Measurements from ENCODE around the gene EIF2D.
A peak's percentile ranks its signal among the peaks of the same experiment; 100 is the strongest.

EIF2D gene

DNA sequence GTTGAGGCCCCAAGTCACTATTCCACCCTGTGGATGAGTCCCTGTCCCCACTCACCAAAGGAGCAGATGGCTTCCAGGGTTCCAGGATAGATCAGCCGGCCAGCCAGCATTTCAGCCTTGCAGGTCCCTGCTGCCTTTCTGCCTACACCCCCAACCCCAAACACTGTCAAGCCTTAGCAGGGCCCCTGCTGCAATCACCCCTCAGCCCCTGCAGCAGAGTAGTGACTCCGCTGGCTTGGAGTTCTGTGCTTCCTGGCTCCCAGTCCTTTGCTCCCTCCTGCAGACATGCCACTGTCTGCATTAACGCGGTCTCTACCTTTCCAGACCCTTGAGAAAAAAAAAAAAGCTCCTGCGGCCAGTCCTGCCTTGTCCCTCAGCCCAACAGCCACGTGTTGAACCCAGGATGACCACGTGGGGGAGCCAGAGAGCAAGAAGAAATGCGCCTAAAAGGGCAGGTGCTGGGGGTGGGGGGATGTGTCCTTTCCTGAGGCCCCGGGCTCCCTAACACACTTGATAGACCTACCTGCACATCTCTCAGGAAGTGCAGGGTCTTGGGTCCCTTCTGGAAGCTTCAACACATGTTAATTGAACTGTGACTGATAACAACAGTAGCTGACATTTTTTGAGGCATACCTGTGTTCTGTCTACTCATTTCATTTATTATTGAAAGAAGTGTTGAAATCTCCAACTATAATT is 67.6 kb downstream of the EIF2D start:
- peak; percentile 89 for DNase-seq

All from islet precursor cell (in vitro differentiated cells).